SHP77 treated with DMSO at 0.1 percent for 48 hours (cell line): ENCODE results near the gene RBM34.
"Not testable (repeated sequence)": the region's sequence is repeated elsewhere in the genome, so short reads cannot be mapped to it uniquely, and the experiment has no call there.

Source experiments
- DNase-seq: peaks from one replicate; lab custom pipeline; 2025; lab: John Stamatoyannopoulos, UW

Gene RBM34

GRCh38 chr1:235092415-235092814 is 68.6 kb downstream of the RBM34 start:
- not testable (repeated sequence) for DNase-seq

- DNase-seq: not testable (repeated sequence)
Observed at GRCh38 chr1:235092045-235092406, 69.0 kb downstream of the RBM34 start.

DNA sequence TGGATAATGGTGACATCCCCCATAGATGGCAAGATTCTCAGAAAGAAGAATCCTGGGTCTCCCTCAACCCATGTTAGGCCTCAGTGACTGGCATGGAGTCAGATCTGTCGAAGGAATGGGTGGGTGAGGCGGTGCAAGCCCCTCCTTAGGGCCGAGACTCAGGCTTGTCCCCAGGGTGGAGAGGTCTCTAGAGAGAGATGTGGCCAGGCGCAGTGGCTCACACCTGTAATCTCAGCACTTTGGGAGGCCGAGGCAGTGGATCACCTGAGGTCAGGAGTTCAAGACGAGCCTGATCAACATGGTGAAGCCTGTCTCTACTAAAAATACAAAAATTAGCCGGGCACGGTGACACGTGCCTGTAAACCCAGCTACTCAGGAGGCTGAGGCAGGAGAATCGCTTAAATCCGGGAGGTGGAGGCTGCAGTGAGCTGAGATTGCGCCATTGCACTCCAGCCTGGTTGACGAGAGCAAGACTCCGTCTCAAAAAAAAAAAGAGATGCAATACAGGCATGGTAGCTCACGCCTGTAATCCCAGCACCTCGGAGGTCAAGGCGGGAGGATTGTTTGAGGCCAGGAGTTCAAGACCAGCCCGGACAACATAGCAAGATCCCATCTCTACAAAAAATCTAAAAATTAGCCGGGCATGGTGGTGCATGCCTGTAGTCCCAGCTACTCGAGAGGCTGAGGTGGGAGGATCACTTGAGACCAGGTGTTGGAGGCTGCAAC is 69.6 kb downstream of the RBM34 start:
- DNase-seq: not testable (repeated sequence)

DNA sequence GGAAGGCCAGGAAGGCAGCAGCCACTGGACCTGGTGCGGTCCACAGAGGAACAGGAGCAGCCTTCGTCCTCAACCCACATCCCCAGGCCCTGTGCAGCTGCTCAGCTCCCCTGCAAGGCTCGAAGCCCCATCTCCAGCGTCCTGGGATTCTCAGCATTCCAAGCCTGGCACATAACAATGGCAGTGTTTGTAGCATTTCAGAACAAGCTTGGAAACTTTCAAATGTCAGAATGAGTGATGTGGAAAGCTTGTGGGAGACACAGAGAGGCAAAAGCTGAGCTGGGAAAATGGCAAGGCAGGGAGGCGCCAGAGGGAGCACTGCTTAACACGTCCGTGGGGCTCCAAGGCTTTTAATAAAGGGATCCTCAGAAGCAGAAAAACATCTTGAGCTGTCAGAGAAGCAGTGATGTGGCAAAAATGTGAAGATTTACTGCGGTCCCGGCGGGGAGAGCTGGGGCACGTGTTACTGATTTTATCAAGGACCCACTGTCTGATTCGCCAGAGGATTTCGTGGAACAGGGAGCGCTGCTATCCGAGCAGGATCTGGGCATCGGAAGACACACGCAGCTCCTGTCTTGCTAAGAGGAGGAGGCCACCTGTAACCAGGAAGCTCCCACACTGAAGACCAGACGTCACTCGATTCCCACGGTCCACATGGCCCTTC is 70.5 kb downstream of the RBM34 start:
- no peak for DNase-seq

- DNase-seq: no peak
Observed at GRCh38 chr1:235088907-235089306, 72.1 kb downstream of the RBM34 start.

GRCh38 chr1:235088430-235088829 is 72.6 kb downstream of the RBM34 start:
- DNase-seq: no peak

GRCh38 chr1:235087906-235088305 is 73.1 kb downstream of the RBM34 start:
- DNase-seq: no peak

- DNase-seq: not testable (repeated sequence)
Observed at GRCh38 chr1:235085411-235086117, 75.5 kb downstream of the RBM34 start.
